Measurements from ENCODE around the gene ARHGAP22.
"Not testable (repeated sequence)": the region's sequence is repeated elsewhere in the genome, so short reads cannot be mapped to it uniquely, and the experiment has no call there.

ARHGAP22 gene

DNA sequence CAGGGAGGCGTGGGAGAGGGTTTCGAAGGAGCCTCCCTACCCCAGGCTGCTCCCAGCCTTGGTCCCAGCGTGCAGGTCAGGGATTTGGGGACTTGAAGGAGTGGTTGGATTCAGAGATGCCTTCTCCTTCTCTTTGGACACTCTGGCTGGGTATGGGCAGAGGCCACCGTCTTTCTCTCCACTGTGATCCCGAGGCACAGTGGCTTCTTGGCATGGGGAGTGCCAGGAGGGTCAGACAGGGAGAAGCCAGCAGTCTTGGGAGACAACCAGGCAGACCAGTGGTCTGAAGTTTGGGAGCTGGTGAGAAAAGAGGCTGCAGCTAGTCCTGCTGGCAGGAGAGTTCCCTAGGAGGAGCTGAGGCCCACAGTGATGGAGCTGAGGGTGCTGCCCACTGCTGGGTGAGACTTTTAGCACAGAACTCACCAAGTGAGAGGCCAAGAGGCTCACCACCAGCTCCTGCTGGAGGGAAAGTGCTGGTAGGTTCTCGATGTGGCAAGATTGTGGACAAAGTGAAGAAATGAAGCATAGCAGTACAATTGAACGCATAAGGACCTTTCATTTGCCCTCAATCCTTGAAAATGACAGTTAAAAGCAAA, 44.6 kb upstream of the ARHGAP22 start:
- in situ Hi-C loops (cut with MboI; ENCODE audit: low sequenced_read_pairs, unreplicated experiment), result no loop called here
- no peak for TF ChIP-seq CTCF (IDR thresholded peaks at IDR 0.05; ENCODE audit: borderline replicate concordance, control extremely low read depth, extremely low read depth, insufficient read depth, missing control alignments)
- no peak for DNase-seq (ENCODE audit: low spot score)

GRCh38 chr10:48648172-48648942, 43.5 kb upstream of the ARHGAP22 start:
- no peak for TF ChIP-seq CTCF (IDR thresholded peaks at IDR 0.05; ENCODE audit: borderline replicate concordance, control extremely low read depth, extremely low read depth, insufficient read depth, missing control alignments)
- in situ Hi-C loops (cut with MboI; ENCODE audit: low sequenced_read_pairs, unreplicated experiment), result no loop called here
- no peak for DNase-seq (ENCODE audit: low spot score)

DNA sequence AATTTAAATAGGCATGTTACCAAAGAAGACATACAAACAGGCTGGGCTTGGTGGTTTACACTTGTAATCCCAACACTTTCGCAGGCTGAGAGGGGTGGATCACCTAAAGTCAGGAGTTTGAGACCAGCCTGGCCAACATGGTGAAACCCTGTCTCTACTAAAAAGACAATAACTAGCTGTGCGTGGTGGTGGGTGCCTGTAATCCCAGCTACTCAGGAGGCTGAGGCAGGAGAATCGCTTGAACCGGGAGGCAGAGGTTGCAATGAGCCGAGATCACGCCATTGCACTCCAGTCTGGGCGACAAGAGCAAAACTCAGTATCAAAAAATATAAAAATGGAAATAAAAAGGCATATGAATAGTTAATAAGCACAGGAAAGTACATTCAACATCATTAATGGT, 42.2 kb upstream of the ARHGAP22 start:
- DNase-seq (ENCODE audit: low spot score); in situ Hi-C loops (cut with MboI; ENCODE audit: low sequenced_read_pairs, unreplicated experiment): not testable (repeated sequence)

DNA sequence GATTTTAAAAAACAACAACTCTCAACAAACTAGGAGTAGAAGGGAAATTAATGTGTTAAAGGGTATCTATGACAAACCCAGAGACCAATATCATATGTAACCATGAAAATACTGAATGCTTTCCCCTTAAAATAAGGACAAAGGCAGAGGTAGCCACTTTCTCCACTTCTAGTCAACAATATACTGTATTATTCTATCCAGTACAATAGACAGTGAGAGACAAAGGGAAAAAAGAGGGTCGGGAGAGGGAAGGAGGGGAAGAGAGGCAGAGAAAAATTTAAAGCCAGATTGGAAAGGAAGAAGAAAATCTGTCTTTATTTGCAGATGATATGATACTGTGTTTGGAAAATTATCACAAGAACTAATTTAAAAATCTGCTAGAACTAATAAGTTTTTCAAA, 40.7 kb upstream of the ARHGAP22 start:
- in situ Hi-C loops (cut with MboI; ENCODE audit: low sequenced_read_pairs, unreplicated experiment), result no loop called here
- TF ChIP-seq CTCF (IDR thresholded peaks at IDR 0.05; ENCODE audit: borderline replicate concordance, control extremely low read depth, extremely low read depth, insufficient read depth, missing control alignments), result no peak
- DNase-seq (ENCODE audit: low spot score), result no peak

- DNase-seq (ENCODE audit: low spot score); in situ Hi-C loops (cut with MboI; ENCODE audit: low sequenced_read_pairs, unreplicated experiment): not testable (repeated sequence)
Observed at GRCh38 chr10:48641099-48641690, 36.3 kb upstream of the ARHGAP22 start.

DNA sequence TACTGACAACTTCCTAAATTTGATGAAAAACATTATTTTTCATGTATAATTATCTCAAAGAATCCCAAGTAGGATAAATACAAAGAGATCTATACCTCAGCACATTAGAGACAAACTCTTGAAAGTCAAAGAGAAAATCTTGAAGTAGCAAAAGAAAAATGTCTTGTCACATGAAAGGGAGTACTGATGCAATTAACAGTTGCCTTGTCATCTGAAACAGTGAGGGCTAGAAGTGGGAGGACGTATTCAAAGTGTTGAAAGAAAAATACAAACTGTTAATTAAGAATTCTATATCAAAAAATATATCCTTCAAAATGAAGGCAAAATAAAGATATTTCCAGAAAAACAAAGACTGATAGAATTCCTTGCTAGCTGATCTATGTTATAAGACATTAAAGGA, 35.5 kb upstream of the ARHGAP22 start:
- DNase-seq (ENCODE audit: low spot score), result no peak
- TF ChIP-seq CTCF (IDR thresholded peaks at IDR 0.05; ENCODE audit: borderline replicate concordance, control extremely low read depth, extremely low read depth, insufficient read depth, missing control alignments), result no peak
- in situ Hi-C loops (cut with MboI; ENCODE audit: low sequenced_read_pairs, unreplicated experiment), result no loop called here

GRCh38 chr10:48639632-48640031, 34.8 kb upstream of the ARHGAP22 start:
- DNase-seq (ENCODE audit: low spot score), result no peak
- in situ Hi-C loops (cut with MboI; ENCODE audit: low sequenced_read_pairs, unreplicated experiment), result no loop called here
- TF ChIP-seq CTCF (IDR thresholded peaks at IDR 0.05; ENCODE audit: borderline replicate concordance, control extremely low read depth, extremely low read depth, insufficient read depth, missing control alignments), result no peak
